Thymus (tissue), 11 donors: ENCODE results near the gene RPL26. TPM values are rescaled to one million over a fixed set of nuclear protein-coding genes. Genes with fewer than 3 reads are reported as not detected.

Experiments
- DNase-seq, 9 donors: peaks; one replicate each; pipeline ENCODE4 v3.0.0-alpha.2; 2013; ENCODE audit warnings: low spot score in 9 of 9, low read depth in 6 of 9, missing footprints in 1 of 9
- H3K27ac ChIP-seq, 2 donors: one replicate each; pipeline ENCODE4 v1.5.1; 2013; ENCODE audit warnings: control low read depth in 1 of 2, low read depth in 1 of 2, low read length in 1 of 2, mild to moderate bottlenecking in 1 of 2, moderate library complexity in 1 of 2
- H3K27me3 ChIP-seq, 2 donors: one replicate each; pipeline ENCODE4 v1.5.1; 2013; ENCODE audit warnings: low read length in 1 of 2; ENCODE audit not compliant: control insufficient read depth in 2 of 2, insufficient read depth in 1 of 2
- H3K36me3 ChIP-seq, 2 donors: one replicate each; pipeline ENCODE4 v1.5.1; 2013; ENCODE audit warnings: low read length in 1 of 2, mild to moderate bottlenecking in 1 of 2, moderate library complexity in 1 of 2; ENCODE audit not compliant: control insufficient read depth in 2 of 2, insufficient read depth in 2 of 2
- H3K4me1 ChIP-seq, 2 donors: one replicate each; pipeline ENCODE4 v1.5.1; 2013; ENCODE audit warnings: low read length in 2 of 2; ENCODE audit not compliant: control insufficient read depth in 2 of 2, insufficient read depth in 2 of 2
- H3K4me3 ChIP-seq, 2 donors: one replicate each; pipeline ENCODE4 v1.5.1; 2013; ENCODE audit warnings: low read length in 2 of 2, control low read depth in 1 of 2, mild to moderate bottlenecking in 1 of 2
- H3K9me3 ChIP-seq, 2 donors: one replicate each; pipeline ENCODE4 v1.5.1; 2013; ENCODE audit warnings: low read length in 1 of 2, mild to moderate bottlenecking in 1 of 2; ENCODE audit not compliant: control insufficient read depth in 2 of 2, insufficient read depth in 1 of 2
- WGBS: extraction: QIAGEN DNeasy Blood & Tissue Kit; methylation state at CpG from one replicate; pipeline ENCODE4 v1.1.7; 2013; 5-methylcytosine and 5-hydroxymethylcytosine counted together
- polyA plus RNA-seq: library from polyadenylated mRNA; stranded (reverse); fragments of 200-250 nt; gene quantifications from one replicate; pipeline ENCODE4 v1.2.3, GENCODE V29; 2013
- total RNA-seq: library from RNA; stranded (reverse); fragments of 120-200 nt; gene quantifications from one replicate; pipeline ENCODE4 v1.2.4, GENCODE V29; 2013
- donor health status: healthy.

Gene RPL26
- total and polyA plus RNA-seq, 2 donors: 5,303 to 6,011 TPM

GRCh38 chr17:8419305-8419704 is 36.3 kb upstream of the RPL26 start:
- DNase-seq: no peak
- H3K4me1 ChIP-seq: no peaks in the 10 kb centered on the region
- H3K27ac ChIP-seq: no peak overlapping the region
- H3K27me3 ChIP-seq: peaks cover 2 to 20% of the 10 kb centered on the region in 2 donors
- H3K36me3 ChIP-seq: no peaks in the 10 kb centered on the region
- no peaks in the 10 kb centered on the region for H3K9me3 ChIP-seq
- no peak overlapping the region for H3K4me3 ChIP-seq
- 84% methylated on average over 1 of the region's 1 CpG for WGBS

- Histone ChIP-seq H3K9me3 (no peaks in the 10 kb centered on the region), H3K4me3 (no peak overlapping the region), H3K27ac (no peak overlapping the region), H3K27me3 (peaks cover 2 to 21% of the 10 kb centered on the region in 2 donors), H3K4me1 (no peaks in the 10 kb centered on the region), H3K36me3 (no peaks in the 10 kb centered on the region)
- WGBS: 89% methylated on average over 1 of the region's 1 CpG
- DNase-seq: no peak
These were observed 35.5 kb upstream of the RPL26 start for GRCh38 chr17:8418471-8418870.

GRCh38 chr17:8417806-8418205 is 34.8 kb upstream of the RPL26 start:
- Histone ChIP-seq H3K4me1 (no peaks in the 10 kb centered on the region), H3K9me3 (no peaks in the 10 kb centered on the region), H3K4me3 (no peak overlapping the region), H3K27me3 (peaks cover 2 to 28% of the 10 kb centered on the region in 2 donors), H3K36me3 (no peaks in the 10 kb centered on the region), H3K27ac (no peak overlapping the region)
- 95% methylated on average over 4 of the region's 4 CpGs for WGBS
- no peak for DNase-seq

GRCh38 chr17:8413938-8414337 is 30.9 kb upstream of the RPL26 start:
- Histone ChIP-seq H3K27ac (no peak overlapping the region), H3K27me3 (peaks cover 2 to 33% of the 10 kb centered on the region in 2 donors), H3K9me3 (no peaks in the 10 kb centered on the region), H3K4me1 (no peaks in the 10 kb centered on the region), H3K36me3 (no peaks in the 10 kb centered on the region), H3K4me3 (no peak overlapping the region)
- DNase-seq: no peak

- 19% methylated on average over 4 of the region's 4 CpGs for WGBS
- Histone ChIP-seq H3K27ac (no peak overlapping the region), H3K27me3 (peaks cover 2 to 32% of the 10 kb centered on the region in 2 donors), H3K4me1 (no peaks in the 10 kb centered on the region), H3K9me3 (no peaks in the 10 kb centered on the region), H3K4me3 (no peak overlapping the region), H3K36me3 (no peaks in the 10 kb centered on the region)
- no peak for DNase-seq
These were observed 30.3 kb upstream of the RPL26 start for GRCh38 chr17:8413328-8413727.

GRCh38 chr17:8412089-8412488 is 29.1 kb upstream of the RPL26 start:
- Histone ChIP-seq H3K36me3 (no peaks in the 10 kb centered on the region), H3K4me1 (no peaks in the 10 kb centered on the region), H3K9me3 (no peaks in the 10 kb centered on the region), H3K27ac (no peak overlapping the region), H3K4me3 (no peak overlapping the region), H3K27me3 (peaks cover 0 to 26% of the 10 kb centered on the region in 2 donors)
- 87% methylated on average over 5 of the region's 5 CpGs for WGBS
- no peak for DNase-seq

GRCh38 chr17:8410883-8411238 is 27.9 kb upstream of the RPL26 start:
- Histone ChIP-seq H3K9me3 (no peaks in the 10 kb centered on the region), H3K27me3 (peaks cover 0 to 23% of the 10 kb centered on the region in 2 donors), H3K27ac (no peak overlapping the region), H3K4me1 (no peaks in the 10 kb centered on the region), H3K4me3 (no peak overlapping the region), H3K36me3 (no peaks in the 10 kb centered on the region)
- DNase-seq: no peak
- 99% methylated on average over 1 of the region's 1 CpG for WGBS

- peak; percentile 34 to 82 (median 62) for DNase-seq
- Histone ChIP-seq H3K9me3 (no peaks in the 10 kb centered on the region), H3K36me3 (no peaks in the 10 kb centered on the region), H3K4me3 (no peak overlapping the region), H3K4me1 (no peaks in the 10 kb centered on the region), H3K27ac (no peak overlapping the region), H3K27me3 (peaks cover 0 to 20% of the 10 kb centered on the region in 2 donors)
- 32% methylated on average over 19 of the region's 19 CpGs for WGBS
These were observed 27.2 kb upstream of the RPL26 start for GRCh38 chr17:8409966-8410882.

- Histone ChIP-seq H3K4me3 (no peak overlapping the region), H3K27ac (no peak overlapping the region)
- DNase-seq: no peak
These were observed 25.4 kb upstream of the RPL26 start for GRCh38 chr17:8408371-8408770.

More at GRCh38 chr17:8408371-8408770, 25.4 kb upstream of the RPL26 start:
- no peaks in the 10 kb centered on the region for H3K36me3 ChIP-seq
- H3K9me3 ChIP-seq: no peaks in the 10 kb centered on the region
- no peaks in the 10 kb centered on the region for H3K4me1 ChIP-seq
- WGBS: 48% methylated on average over 14 of the region's 14 CpGs
- peaks cover 0 to 18% of the 10 kb centered on the region in 2 donors for H3K27me3 ChIP-seq
